GM12891 (cell line): ENCODE results near the gene CLTB.

Experiments
- DNase-seq: peaks from one replicate; pipeline ENCODE4 v3.0.0; 2011; ENCODE audit warnings: low spot score; ENCODE audit not compliant: insufficient read length
- FAIRE-seq: peaks from 2 replicates; lab custom pipeline; 2011; peaks lifted over from hg19 to GRCh38; lab: Jason Lieb, UNC
- PAX5 ChIP-seq: IDR thresholded peaks from 2 replicates; pipeline ENCODE4 v1.6.1; 2011; ENCODE audit warnings: low read length, moderate library complexity, mild to moderate bottlenecking; ENCODE audit not compliant: insufficient read depth, severe bottlenecking
- POLR2A ChIP-seq: IDR thresholded peaks from 2 replicates; pipeline ENCODE4 v1.6.1; 2011; ENCODE audit warnings: low read depth, low read length, control low read depth
- POLR2AphosphoS5 ChIP-seq: IDR thresholded peaks from 2 replicates; pipeline ENCODE4 v1.6.1; 2011; ENCODE audit warnings: low read depth, low read length, control low read depth
- POU2F2 ChIP-seq: IDR thresholded peaks from 2 replicates; pipeline ENCODE4 v1.6.1; 2011; ENCODE audit warnings: low read depth, mild to moderate bottlenecking, control low read depth, low read length, moderate library complexity
- SPI1 ChIP-seq: IDR thresholded peaks from 2 replicates; pipeline ENCODE4 v1.6.1; 2011; ENCODE audit warnings: low read depth, low read length, control low read depth
- TAF1 ChIP-seq: IDR thresholded peaks from 2 replicates; pipeline ENCODE4 v1.6.1; 2011; ENCODE audit warnings: low read depth, low read length, control low read depth

CLTB gene

DNA sequence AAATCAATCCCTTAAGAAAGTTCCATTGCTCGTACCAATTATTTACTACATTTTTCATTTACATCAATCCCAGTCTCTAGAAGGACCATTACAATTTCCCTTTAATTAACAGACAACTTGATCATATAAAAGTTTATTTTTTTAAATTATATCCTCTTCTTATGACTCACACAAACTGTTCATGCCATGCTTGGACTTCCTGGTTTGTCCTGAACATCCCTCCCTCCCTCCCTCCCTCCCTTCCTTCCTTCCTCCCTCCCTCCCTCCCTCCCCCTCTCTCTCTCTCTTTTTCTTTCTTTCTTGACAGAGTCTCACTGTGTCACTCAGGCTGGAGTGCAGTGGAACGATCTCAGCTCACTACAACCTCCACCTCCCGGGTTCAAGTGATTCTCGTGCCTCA is 11.6 kb upstream of the CLTB start:
- no peak for TF ChIP-seq POLR2A
- no peak for TF ChIP-seq PAX5
- TF ChIP-seq TAF1 = no peak
- no peak for TF ChIP-seq SPI1
- no peak for TF ChIP-seq POU2F2
- no peak for TF ChIP-seq POLR2AphosphoS5
- DNase-seq (no peak), FAIRE-seq (no peak)

GRCh38 chr5:176426876-176427275 is 10.5 kb upstream of the CLTB start:
- no peak for DNase-seq
- no peak for FAIRE-seq
- TF ChIP-seq POU2F2 (no peak), SPI1 (no peak), PAX5 (no peak), POLR2AphosphoS5 (no peak), POLR2A (no peak), TAF1 (no peak)

DNA sequence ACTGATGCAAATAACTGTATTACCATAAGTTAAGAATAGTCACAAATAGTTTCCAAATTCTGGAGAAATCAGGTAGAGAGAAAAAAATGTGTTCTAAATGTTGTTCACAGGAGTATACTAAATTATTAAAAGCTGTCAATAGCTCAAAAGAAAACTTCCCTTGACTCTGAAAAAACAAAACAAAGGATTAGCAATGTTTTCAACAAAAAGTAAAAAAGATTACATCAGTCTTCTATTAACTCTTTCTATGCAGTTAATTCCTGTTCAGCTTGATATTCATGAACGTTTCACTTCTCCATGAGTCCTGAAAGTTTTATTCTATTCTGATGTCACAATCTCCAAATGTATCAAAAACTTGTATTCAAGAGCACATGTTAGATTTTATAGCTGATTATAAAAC is 9.5 kb upstream of the CLTB start:
- TF ChIP-seq POU2F2 (no peak), TAF1 (no peak), POLR2A (no peak), POLR2AphosphoS5 (no peak), PAX5 (no peak), SPI1 (no peak)
- FAIRE-seq = no peak
- DNase-seq = no peak

- FAIRE-seq = no peak
- DNase-seq = no peak
- TF ChIP-seq TAF1 = no peak
- TF ChIP-seq POU2F2 = no peak
- no peak for TF ChIP-seq SPI1
- TF ChIP-seq PAX5 = no peak
- TF ChIP-seq POLR2A = no peak
- no peak for TF ChIP-seq POLR2AphosphoS5
Measured at GRCh38 chr5:176425138-176425537, 8.8 kb upstream of the CLTB start.

DNA sequence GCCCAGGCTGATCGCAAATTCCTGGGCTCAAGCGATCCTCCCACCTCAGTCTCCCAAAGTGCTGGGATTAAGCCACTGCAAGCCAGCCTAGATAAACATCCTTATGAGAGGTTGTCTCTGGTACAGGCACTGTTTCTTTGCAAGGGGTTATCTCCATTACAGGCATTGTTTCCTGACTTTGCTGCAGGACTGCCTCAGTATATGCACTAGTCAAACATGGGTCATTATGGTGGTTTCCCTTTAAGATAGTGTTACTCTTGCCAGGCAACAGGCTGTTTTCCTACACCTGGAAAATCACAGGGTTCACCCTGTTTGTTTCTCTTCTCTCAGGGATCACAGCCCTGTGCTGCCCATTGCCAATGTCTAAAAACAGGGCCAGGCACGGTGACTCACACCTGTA is 7.8 kb upstream of the CLTB start:
- DNase-seq = no peak
- no peak for FAIRE-seq
- TF ChIP-seq SPI1 = no peak
- TF ChIP-seq POLR2A = no peak
- TF ChIP-seq TAF1 = no peak
- no peak for TF ChIP-seq POU2F2
- no peak for TF ChIP-seq POLR2AphosphoS5
- TF ChIP-seq PAX5 = no peak

DNA sequence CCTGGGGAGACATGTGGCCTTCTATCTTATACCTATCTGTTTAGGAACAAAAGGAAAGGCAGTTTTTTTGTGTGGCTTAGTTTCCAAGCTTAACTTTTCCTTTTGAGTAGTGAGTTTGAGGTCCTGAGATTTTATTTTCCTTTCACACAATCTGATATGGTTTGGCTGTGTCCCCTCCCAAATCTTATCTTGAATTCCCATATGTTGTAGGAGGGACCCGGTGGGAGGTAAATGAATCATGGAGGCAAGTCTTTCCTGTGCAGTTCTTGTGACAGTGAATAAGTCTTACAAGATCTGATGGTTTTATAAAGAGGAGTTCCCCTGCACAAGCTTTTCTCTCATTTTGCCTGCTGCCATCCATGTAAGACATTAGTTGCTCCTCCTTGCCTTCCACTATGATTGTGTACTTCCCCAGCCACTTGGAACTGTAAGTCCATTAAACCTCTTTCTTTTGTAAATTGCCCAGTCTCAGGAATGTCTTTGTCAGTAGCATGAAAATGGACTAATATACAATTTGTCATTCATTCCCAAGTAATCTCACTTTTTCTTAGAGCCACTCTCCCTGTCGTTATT is 4.7 kb upstream of the CLTB start:
- FAIRE-seq (no peak), DNase-seq (no peak)
- TF ChIP-seq POLR2AphosphoS5 (no peak), POU2F2 (no peak), PAX5 (no peak), SPI1 (no peak), TAF1 (no peak), POLR2A (no peak)

- TF ChIP-seq POU2F2 = no peak
- no peak for TF ChIP-seq PAX5
- no peak for TF ChIP-seq TAF1
- TF ChIP-seq SPI1 = no peak
- TF ChIP-seq POLR2AphosphoS5 = no peak
- no peak for DNase-seq
- FAIRE-seq = no peak
Measured at GRCh38 chr5:176420086-176420485, 3.7 kb upstream of the CLTB start.

- no peak for TF ChIP-seq PAX5
- no peak for TF ChIP-seq POLR2AphosphoS5
- TF ChIP-seq POLR2A = no peak
- FAIRE-seq (no peak), DNase-seq (no peak)
Measured at GRCh38 chr5:176418251-176418650, 1.9 kb upstream of the CLTB start.

- no peak for FAIRE-seq
- TF ChIP-seq POLR2AphosphoS5 (no peak), PAX5 (no peak), POLR2A (no peak), POU2F2 (no peak), TAF1 (no peak), SPI1 (no peak)
Measured at GRCh38 chr5:176416965-176417364, 626 bp upstream of the CLTB start.

GRCh38 chr5:176415240-176415951 is 943 bp downstream of the CLTB start:
- no peak for DNase-seq
- TF ChIP-seq POU2F2 = no peak
- no peak for TF ChIP-seq PAX5
- no peak for TF ChIP-seq SPI1
- TF ChIP-seq POLR2A = no peak
- TF ChIP-seq POLR2AphosphoS5 = no peak
- TF ChIP-seq TAF1 = no peak

More at GRCh38 chr5:176416965-176417364, 626 bp upstream of the CLTB start:
- DNase-seq = no peak

More at GRCh38 chr5:176415240-176415951, 943 bp downstream of the CLTB start:
- no peak for FAIRE-seq
